Esophagus muscularis mucosa (tissue), 4 donors: ENCODE measurements around the gene UBE2S.

ENCODE experiments used
- EP300 ChIP-seq: sonication (generic); formaldehyde crosslinking; IDR thresholded peaks from one replicate; pipeline ENCODE4 v1.6.1; 2017; ENCODE audit warnings: antibody characterized with exemption
- POLR2A ChIP-seq: fragments of 450-650 bp; IDR thresholded peaks from one replicate; pipeline ENCODE4 v1.6.1; 2017; ENCODE audit warnings: antibody characterized with exemption, moderate library complexity, mild to moderate bottlenecking, low read depth
- TF ChIP-seq, protein P1 (sequence below), 3 experiments: fragments of 200-600 bp in 2 of 3; fragments of 450-650 bp in 1 of 3; sonication (generic) in 2 of 3; IDR thresholded peaks; one replicate each; pipeline ENCODE4 v1.5.1; 2017 to 2019; ENCODE audit warnings: antibody characterized with exemption in 3 of 3, mild to moderate bottlenecking in 2 of 3, moderate library complexity in 1 of 3

DNA sequence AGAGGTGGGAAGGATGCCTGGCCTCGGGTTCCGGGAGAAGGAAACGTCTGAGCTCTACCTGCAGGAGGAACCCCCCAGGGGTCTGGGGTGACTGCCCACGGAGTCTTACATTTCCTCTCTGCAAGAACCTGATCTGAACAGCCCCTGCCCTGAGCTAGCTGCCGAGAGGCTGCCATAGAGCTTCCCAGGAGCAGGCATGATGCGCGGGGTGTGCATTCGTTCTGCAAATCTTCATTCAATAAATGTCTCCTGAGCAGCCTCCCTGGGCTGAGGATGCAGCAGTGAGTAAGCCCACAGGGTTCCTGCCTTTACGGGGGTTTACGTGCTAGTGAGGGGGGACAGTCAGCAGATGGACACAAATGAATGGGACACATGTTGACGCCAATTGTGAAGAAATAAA, 37.1 kb upstream of the UBE2S start:
- no peak for TF ChIP-seq EP300
- TF ChIP-seq, protein P1, sequence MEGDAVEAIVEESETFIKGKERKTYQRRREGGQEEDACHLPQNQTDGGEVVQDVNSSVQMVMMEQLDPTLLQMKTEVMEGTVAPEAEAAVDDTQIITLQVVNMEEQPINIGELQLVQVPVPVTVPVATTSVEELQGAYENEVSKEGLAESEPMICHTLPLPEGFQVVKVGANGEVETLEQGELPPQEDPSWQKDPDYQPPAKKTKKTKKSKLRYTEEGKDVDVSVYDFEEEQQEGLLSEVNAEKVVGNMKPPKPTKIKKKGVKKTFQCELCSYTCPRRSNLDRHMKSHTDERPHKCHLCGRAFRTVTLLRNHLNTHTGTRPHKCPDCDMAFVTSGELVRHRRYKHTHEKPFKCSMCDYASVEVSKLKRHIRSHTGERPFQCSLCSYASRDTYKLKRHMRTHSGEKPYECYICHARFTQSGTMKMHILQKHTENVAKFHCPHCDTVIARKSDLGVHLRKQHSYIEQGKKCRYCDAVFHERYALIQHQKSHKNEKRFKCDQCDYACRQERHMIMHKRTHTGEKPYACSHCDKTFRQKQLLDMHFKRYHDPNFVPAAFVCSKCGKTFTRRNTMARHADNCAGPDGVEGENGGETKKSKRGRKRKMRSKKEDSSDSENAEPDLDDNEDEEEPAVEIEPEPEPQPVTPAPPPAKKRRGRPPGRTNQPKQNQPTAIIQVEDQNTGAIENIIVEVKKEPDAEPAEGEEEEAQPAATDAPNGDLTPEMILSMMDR (IDR thresholded peaks at IDR 0.05) = no peak
- TF ChIP-seq POLR2A = no peak
